ENCODE results near the gene ABLIM3. TPM values are rescaled to one million over a fixed set of nuclear protein-coding genes. Genes with fewer than 3 reads are reported as not detected.

ABLIM3 gene
- 1 to 10 TPM in 3 of 4 donors, under 1 TPM in 1; 0.94 to 1.4 (median 1.2) TPM for polyA plus RNA-seq (ENCODE audit: insufficient read length in 4 of 4)

- no peak for DNase-seq (ENCODE audit: low read depth in 4 of 4, low spot score in 2 of 4)
Observed at GRCh38 chr5:149141224-149141956, at the start of gene ABLIM3. Gene ABLIM3, plus strand, starts transcription at chr5:149141493. Its CDS starts 603 bp downstream, at chr5:149142096.

GRCh38 chr5:149093625-149094024 lies 47.7 kb upstream of the ABLIM3 start:
- DNase-seq (ENCODE audit: low read depth in 4 of 4, low spot score in 2 of 4): no peak

- DNase-seq (ENCODE audit: low read depth in 4 of 4, low spot score in 2 of 4): no peak
Observed at GRCh38 chr5:149094996-149095395, 46.3 kb upstream of the ABLIM3 start.

- no peak for DNase-seq (ENCODE audit: low read depth in 4 of 4, low spot score in 2 of 4)
Observed at GRCh38 chr5:149099920-149100319, 41.4 kb upstream of the ABLIM3 start.

GRCh38 chr5:149100331-149100730 lies 41.0 kb upstream of the ABLIM3 start:
- no peak for DNase-seq (ENCODE audit: low read depth in 4 of 4, low spot score in 2 of 4)

GRCh38 chr5:149108651-149109280 lies 32.5 kb upstream of the ABLIM3 start:
- DNase-seq (ENCODE audit: low read depth in 4 of 4, low spot score in 2 of 4): no peak

GRCh38 chr5:149110406-149110805 lies 30.9 kb upstream of the ABLIM3 start:
- DNase-seq (ENCODE audit: low read depth in 4 of 4, low spot score in 2 of 4): no peak

- DNase-seq (ENCODE audit: low read depth in 4 of 4, low spot score in 2 of 4): no peak
Observed at GRCh38 chr5:149113669-149114068, 27.6 kb upstream of the ABLIM3 start.

GRCh38 chr5:149114403-149115312 lies 26.6 kb upstream of the ABLIM3 start:
- DNase-seq (ENCODE audit: low read depth in 4 of 4, low spot score in 2 of 4): peak; percentile 19 to 64 (median 31)

GRCh38 chr5:149117970-149118369 lies 23.3 kb upstream of the ABLIM3 start:
- no peak for DNase-seq (ENCODE audit: low read depth in 4 of 4, low spot score in 2 of 4)

- no peak for DNase-seq (ENCODE audit: low read depth in 4 of 4, low spot score in 2 of 4)
Observed at GRCh38 chr5:149118463-149118862, 22.8 kb upstream of the ABLIM3 start.

- no peak for DNase-seq (ENCODE audit: low read depth in 4 of 4, low spot score in 2 of 4)
Observed at GRCh38 chr5:149121145-149121544, 20.1 kb upstream of the ABLIM3 start.

GRCh38 chr5:149123211-149123610 lies 18.1 kb upstream of the ABLIM3 start:
- DNase-seq (ENCODE audit: low read depth in 4 of 4, low spot score in 2 of 4): no peak

GRCh38 chr5:149125386-149125891 lies 15.9 kb upstream of the ABLIM3 start:
- DNase-seq (ENCODE audit: low read depth in 4 of 4, low spot score in 2 of 4): no peak

GRCh38 chr5:149126906-149127305 lies 14.4 kb upstream of the ABLIM3 start:
- no peak for DNase-seq (ENCODE audit: low read depth in 4 of 4, low spot score in 2 of 4)

GRCh38 chr5:149127394-149127955 lies 13.8 kb upstream of the ABLIM3 start:
- no peak for DNase-seq (ENCODE audit: low read depth in 4 of 4, low spot score in 2 of 4)

GRCh38 chr5:149128023-149128875 lies 13.0 kb upstream of the ABLIM3 start:
- no peak for DNase-seq (ENCODE audit: low read depth in 4 of 4, low spot score in 2 of 4)

GRCh38 chr5:149129181-149129580 lies 12.1 kb upstream of the ABLIM3 start:
- no peak for DNase-seq (ENCODE audit: low read depth in 4 of 4, low spot score in 2 of 4)

- DNase-seq (ENCODE audit: low read depth in 4 of 4, low spot score in 2 of 4): no peak
Observed at GRCh38 chr5:149130121-149130914, 11.0 kb upstream of the ABLIM3 start.

All from left renal cortex interstitium (tissue), 4 donors.